GM23248 (cell line): Measurements from ENCODE around the gene CBFA2T3.

Experiments used
- EZH2 ChIP-seq: fragments of 200-600 bp; sonication (generic); IDR thresholded peaks from 2 replicates; pipeline ENCODE4 v1.6.1; 2018; ENCODE audit warnings: antibody characterized with exemption, mild to moderate bottlenecking; ENCODE audit not compliant: insufficient read depth, poor library complexity, severe bottlenecking
- EZH2phosphoT487 ChIP-seq: fragments of 200-600 bp; sonication (generic); IDR thresholded peaks from 2 replicates; pipeline ENCODE4 v1.6.1; 2018; ENCODE audit warnings: antibody characterized with exemption, moderate library complexity, mild to moderate bottlenecking, low read depth; ENCODE audit not compliant: insufficient read depth

DNA sequence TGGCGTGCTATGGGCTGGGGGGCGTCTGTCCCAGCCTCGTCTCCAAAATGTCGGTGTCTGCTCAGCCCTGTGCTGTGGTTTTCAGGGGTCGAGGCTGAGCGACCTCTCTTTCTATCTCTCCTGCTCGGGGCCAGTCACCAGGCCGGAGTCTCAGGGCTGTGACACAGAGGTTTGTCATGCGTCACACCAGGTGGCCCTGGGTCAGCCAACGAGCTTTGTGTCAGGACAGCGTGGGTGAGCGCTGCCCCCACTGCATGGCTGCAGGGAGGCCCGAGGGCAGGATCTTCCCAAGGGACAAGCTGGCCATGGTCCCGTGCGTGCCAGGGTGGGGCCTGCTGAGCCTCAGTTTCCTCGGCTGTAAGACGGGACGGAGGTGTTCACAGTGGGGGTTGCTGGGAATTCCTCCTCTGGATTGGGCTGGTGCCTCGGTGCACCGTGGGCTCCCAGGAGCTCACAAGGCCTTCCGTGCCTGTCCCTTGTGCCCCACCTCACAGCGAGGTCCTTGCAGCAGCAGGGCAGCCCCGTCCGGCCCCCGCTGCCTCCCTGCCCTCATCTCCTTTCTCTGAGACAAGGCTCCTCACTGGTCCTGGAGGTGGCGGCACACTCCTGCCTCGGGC, 50.5 kb downstream of the CBFA2T3 start:
- TF ChIP-seq EZH2phosphoT487 = no peak
- TF ChIP-seq EZH2 = no peak
